ENCODE data around the gene CC2D2B.

- TF ChIP-seq POLR2AphosphoS5 (IDR thresholded peaks at IDR 0.05) (no peak), CTCF (IDR thresholded peaks at IDR 0.05) (no peak), POLR2A (IDR thresholded peaks at IDR 0.05) (no peak)
Observed at GRCh38 chr10:95865814-95866466, 41.8 kb upstream of the CC2D2B start.
